Ishikawa (cell line): Measurements from ENCODE around the gene KCNAB2.

Experiments
- CEBPB ChIP-seq: IDR thresholded peaks from 2 replicates; pipeline ENCODE4 v1.6.1; 2012
- CREB1 ChIP-seq: IDR thresholded peaks from 2 replicates; pipeline ENCODE4 v1.6.1; 2012; ENCODE audit warnings: low read depth
- EGR1 ChIP-seq: IDR thresholded peaks from 2 replicates; pipeline ENCODE4 v1.6.1; 2012
- EP300 ChIP-seq: IDR thresholded peaks from 2 replicates; pipeline ENCODE4 v1.6.1; 2012; ENCODE audit warnings: borderline replicate concordance
- FOXM1 ChIP-seq: IDR thresholded peaks from 2 replicates; pipeline ENCODE4 v1.6.1; 2012; ENCODE audit warnings: low read depth, borderline replicate concordance
- MAX ChIP-seq: IDR thresholded peaks from 2 replicates; pipeline ENCODE4 v1.6.1; 2012
- NFIC ChIP-seq: IDR thresholded peaks from 2 replicates; pipeline ENCODE4 v1.6.1; 2012
- RAD21 ChIP-seq: IDR thresholded peaks from 2 replicates; pipeline ENCODE4 v1.6.1; 2012; ENCODE audit warnings: low read depth
- REST ChIP-seq: IDR thresholded peaks from 2 replicates; pipeline ENCODE4 v1.6.1; 2012; ENCODE audit warnings: low read depth, mild to moderate bottlenecking
- TAF1 ChIP-seq: IDR thresholded peaks from 2 replicates; pipeline ENCODE4 v1.6.1; 2012; ENCODE audit warnings: low read depth, mild to moderate bottlenecking
- TCF12 ChIP-seq: IDR thresholded peaks from 2 replicates; pipeline ENCODE4 v1.6.1; 2012; ENCODE audit warnings: low read depth
- TEAD4 ChIP-seq: IDR thresholded peaks from 2 replicates; pipeline ENCODE4 v1.6.1; 2012
- USF1 ChIP-seq: IDR thresholded peaks from 2 replicates; pipeline ENCODE4 v1.6.1; 2012
- YY1 ChIP-seq: IDR thresholded peaks from 2 replicates; pipeline ENCODE4 v1.6.1; 2012; ENCODE audit warnings: low read depth
- ZBTB7A ChIP-seq: IDR thresholded peaks from 2 replicates; pipeline ENCODE4 v1.6.1; 2012; ENCODE audit warnings: low read depth

The KCNAB2 gene

DNA sequence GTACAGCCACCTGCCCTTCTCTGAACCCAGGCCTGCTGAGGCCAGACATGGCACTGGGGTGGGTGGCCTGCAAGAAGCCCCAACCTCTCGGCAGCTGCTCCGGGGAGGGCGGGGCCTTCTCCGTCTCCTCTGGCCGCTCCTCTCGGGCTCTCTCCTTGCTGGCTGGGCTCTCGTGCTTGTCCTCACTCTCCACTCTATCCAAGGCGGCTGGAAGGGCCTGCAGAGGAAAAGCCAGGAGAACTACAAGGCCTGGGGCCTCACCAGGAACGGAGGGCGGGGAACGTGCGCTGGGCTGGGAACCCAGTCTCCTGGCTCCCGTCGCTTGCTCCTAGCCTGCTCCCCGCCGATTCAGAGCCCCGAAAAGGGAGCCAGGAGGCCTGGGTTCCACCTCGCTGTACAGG lies 75.3 kb downstream of the KCNAB2 start:
- TF ChIP-seq MAX: no peak
- no peak for TF ChIP-seq TCF12

- TF ChIP-seq TCF12 (no peak), RAD21 (no peak), NFIC (no peak), ZBTB7A (no peak), EP300 (no peak), MAX (no peak), REST (no peak), TEAD4 (no peak)
Observed at GRCh38 chr1:6121651-6122370, 76.1 kb downstream of the KCNAB2 start.

- TF ChIP-seq CEBPB (peak; percentile 67), TAF1 (no peak)
Observed at GRCh38 chr1:6123083-6123482, 77.4 kb downstream of the KCNAB2 start.

GRCh38 chr1:6123816-6124215 lies 78.1 kb downstream of the KCNAB2 start:
- TF ChIP-seq YY1: no peak
- TF ChIP-seq ZBTB7A: no peak
- no peak for TF ChIP-seq CREB1
- no peak for TF ChIP-seq EP300
- TF ChIP-seq TEAD4: no peak
- no peak for TF ChIP-seq RAD21
- TF ChIP-seq TAF1: no peak
- no peak for TF ChIP-seq MAX
- no peak for TF ChIP-seq EGR1
- no peak for TF ChIP-seq TCF12
- no peak for TF ChIP-seq CEBPB
- no peak for TF ChIP-seq REST
- TF ChIP-seq USF1: no peak
- TF ChIP-seq NFIC: no peak
- no peak for TF ChIP-seq FOXM1

DNA sequence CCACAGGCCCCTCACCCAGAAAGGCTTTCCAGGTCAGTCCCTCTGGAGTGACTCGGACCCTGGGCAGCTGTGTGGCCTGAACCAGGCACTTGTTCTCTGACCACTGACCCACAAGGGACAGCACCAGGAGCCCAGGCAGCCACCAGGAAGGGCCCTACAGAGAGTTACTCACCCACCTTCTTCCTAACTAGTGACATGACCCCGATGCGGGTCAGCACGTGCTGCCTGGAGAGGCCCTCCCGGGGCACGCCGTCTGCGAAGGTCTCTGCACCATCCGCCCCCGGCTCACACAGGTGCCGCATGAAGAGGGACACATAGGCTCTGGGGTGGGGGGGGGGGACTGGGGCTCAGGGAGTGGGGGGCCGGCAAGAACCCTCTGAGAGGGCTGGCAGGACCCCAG lies 78.7 kb downstream of the KCNAB2 start:
- TF ChIP-seq MAX: no peak
- TF ChIP-seq TAF1: no peak
- TF ChIP-seq TEAD4: no peak
- no peak for TF ChIP-seq CREB1
- no peak for TF ChIP-seq TCF12
- no peak for TF ChIP-seq NFIC
- TF ChIP-seq USF1: no peak
- no peak for TF ChIP-seq REST
- no peak for TF ChIP-seq CEBPB
- no peak for TF ChIP-seq EP300
